ENCODE measurements around the gene HIVEP1. TPM values are rescaled to one million over a fixed set of nuclear protein-coding genes. Genes with fewer than 3 reads are reported as not detected.

Gene HIVEP1
- 19.5 and 24.3 TPM in 2 replicates for total RNA-seq

GRCh38 chr6:12012038-12012557 is at the start of gene HIVEP1:
Gene HIVEP1, plus strand, starts transcription at chr6:12012312. Its CDS starts 3,317 bp downstream, at chr6:12015629.

Other genes starting within 250 kb of the HIVEP1 start
- gene ADTRP, start 233.5 kb upstream of the HIVEP1 start, total RNA-seq: 2.0 and 9.0 TPM in 2 replicates